NCI-H524 treated with DMSO at 0.1 percent for 48 hours (cell line): ENCODE measurements around the gene CDKN2AIPNL.
"Not testable (repeated sequence)": the region's sequence is repeated elsewhere in the genome, so short reads cannot be mapped to it uniquely, and the experiment has no call there.

Source experiments
- DNase-seq: peaks from one replicate; lab custom pipeline; 2025; lab: John Stamatoyannopoulos, UW

CDKN2AIPNL gene

DNA sequence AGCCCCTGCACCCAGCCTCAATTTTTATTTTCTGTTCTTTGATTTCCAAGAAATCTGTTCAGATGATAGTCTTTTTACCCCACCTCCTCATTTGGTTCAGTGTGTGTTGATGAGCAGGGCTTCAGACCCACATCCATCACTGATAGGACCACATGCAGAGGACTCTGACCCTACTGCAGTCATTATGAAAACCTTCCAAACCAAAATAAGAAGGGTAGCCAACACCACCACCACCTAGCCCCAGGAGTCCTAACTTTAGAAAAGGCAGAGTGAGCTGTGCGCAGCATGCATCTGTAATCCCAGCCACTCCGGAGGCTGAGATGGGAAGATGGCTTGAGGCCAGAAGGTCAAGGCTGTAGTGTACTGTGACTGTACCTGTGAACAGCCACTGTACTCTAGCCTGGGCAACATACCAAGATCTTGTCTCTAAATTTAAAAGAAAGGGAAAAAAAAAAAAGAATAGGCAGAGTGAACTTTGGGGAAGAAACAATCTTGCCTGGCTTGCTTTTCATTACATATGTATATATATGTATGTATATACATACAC lies 13.0 kb downstream of the CDKN2AIPNL start:
- no peak for DNase-seq

DNA sequence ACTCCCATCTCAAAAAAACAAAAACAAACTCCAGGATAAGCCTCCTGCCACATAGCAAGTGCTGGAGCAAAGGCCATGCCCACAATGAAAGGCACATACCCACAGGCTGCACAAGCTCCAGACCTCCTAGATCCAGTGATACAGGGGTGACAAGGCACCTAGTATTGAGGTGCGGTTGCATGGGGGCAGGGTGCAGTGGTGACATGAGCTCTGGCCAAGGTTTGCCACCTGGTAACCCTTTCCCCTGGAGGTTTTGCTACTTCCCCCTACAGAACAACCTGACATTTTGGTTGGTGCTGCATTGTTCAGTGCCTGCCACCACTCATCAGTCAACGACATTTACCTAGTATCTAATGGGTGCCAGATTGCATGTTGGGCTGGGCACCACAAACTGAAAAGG lies 14.5 kb downstream of the CDKN2AIPNL start:
- DNase-seq: no peak

DNA sequence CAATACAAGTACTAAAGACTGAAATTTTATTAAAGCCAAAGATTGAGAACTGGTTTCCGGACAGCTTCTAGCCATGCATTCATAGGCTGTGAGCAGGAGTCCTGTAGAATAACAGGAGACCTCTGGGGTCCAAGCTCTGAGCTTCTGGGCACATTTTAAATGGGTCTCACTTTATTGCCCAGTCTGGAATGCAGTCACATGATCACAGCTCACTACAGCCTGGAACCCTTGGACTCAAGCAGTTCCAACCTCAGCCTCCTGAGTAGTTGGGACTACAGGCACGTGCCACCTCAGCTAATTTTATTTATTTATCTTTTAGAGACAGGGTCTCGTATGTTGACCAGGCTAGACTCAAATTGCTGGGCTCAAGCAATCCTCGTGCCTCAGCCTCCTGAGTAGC lies 15.4 kb downstream of the CDKN2AIPNL start:
- DNase-seq: no peak

DNA sequence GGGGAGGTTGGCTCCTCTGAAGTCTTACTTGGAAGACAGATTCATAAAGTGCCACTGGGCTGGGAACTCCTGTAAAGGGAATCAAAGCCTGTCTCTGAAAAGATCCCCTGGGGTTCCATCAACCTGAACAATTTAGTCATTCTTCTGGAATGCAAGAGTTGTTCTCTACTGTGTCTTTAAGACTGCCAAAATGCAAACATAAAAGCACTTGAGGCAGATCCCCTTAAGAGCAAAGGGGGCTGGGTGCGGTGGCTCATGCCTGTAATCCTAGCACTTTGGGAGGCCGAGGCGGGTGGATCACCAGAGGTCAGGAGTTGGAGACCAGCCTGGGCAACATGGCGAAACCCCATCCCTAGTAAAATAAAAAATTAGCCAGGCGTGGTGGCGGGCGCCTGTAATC lies 16.7 kb downstream of the CDKN2AIPNL start:
- no peak for DNase-seq

DNA sequence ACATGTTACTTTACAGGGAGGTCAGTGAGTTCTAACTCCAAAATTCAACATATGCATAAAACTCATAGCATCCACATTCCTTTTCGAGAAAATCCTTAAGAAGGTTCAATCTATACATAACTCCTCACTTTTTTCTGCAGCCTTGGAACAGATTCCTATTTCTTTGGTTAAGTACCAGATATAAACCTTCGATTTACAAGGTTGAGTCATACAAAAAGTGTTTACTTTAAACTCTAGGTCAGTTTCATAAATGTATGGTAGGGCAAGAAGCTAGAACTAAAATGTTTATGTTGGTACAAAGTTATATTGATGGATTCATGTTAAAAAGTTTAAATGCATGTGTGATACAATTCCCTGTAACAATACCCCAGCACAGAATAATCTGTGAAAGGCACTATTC lies 19.4 kb downstream of the CDKN2AIPNL start:
- DNase-seq: no peak

DNA sequence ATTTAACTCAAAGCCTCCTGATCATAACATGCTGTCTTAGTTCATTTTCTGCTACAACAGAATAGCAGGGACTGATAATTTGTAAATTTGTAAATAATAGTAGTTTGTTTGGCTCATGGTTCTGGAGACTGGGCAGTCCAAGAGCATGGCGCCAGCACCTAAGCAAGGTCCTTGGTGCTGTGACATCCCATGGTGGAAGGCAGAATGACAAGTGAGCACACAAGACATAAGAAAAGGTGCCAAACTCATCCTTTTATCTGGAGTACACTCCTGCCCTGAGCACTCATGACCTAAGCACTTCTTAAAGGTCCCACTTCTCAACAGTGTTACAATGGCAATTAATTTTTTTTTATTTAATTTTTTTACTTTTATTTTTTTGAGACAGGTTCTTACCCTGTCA lies 24.2 kb downstream of the CDKN2AIPNL start:
- DNase-seq: no peak

DNA sequence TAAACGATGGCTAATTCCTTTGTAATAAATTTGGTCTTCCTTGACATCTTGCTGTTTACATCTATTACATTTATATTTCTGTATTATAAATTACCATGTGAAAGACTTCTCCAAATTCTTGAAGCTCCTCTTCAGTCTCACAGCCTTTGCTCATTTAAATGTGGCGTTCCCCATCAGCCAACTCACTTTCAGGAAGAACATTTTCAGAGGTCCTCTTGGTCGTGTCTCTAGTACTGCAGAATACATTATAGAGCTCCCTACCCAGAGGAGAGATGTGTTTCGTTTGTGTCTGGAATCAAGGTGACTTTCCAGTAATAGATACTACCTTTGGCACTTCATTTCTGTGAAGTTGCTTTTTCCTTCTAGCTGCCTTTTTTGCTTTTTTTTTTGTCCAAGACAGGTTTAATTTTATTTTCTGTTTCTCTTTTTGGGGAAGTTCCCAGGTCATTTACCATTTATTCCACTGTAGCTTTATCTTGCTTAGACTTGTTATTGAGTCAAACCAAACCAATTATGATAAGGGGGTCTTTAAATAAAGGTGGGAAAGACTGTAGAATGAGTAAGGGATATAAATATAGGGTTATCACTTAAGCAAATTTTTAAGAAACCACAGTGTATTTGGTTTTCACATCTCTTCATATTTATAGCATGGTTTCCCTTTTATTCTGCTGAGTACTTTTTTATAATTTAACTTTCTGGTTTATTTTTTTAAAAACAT lies 27.5 kb downstream of the CDKN2AIPNL start:
- no peak for DNase-seq

DNA sequence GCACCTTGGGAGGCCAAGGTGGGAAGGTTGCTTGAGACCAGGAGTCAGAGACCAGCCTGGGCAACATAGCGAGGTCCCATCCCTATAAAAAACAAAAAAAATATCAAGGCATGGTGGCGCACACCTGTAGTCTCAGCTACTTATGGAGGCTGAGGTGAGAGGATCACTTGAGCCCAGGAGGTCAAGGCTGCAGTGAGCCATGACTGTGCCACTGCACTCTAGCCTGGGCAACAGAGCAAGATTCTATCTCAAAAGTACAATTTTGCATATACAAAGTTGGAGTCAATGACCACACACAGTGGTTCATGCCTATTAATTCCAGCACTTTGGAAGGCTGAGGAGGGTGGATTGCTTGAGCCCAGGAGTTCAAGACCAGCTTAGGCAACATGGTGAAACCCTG lies 29.5 kb downstream of the CDKN2AIPNL start:
- DNase-seq: not testable (repeated sequence)

DNA sequence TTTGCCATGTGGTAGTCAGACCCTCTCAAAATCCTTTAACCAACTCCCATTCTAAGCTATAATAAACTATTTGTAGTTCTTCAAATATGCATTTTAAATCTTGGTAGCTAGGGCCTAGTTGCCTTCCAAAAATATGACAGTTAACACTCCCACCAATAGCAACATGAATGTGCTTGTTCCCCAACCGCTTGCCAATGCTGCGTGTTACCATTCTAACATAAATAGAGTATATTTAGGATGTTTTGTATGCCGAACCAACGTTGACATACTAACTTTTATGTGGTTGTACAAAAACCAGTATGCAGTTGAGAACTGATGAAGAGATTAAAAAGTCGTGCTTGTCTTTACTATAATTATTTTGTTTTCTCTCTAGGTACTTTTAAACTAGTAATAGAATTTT lies 31.3 kb downstream of the CDKN2AIPNL start:
- DNase-seq: no peak

DNA sequence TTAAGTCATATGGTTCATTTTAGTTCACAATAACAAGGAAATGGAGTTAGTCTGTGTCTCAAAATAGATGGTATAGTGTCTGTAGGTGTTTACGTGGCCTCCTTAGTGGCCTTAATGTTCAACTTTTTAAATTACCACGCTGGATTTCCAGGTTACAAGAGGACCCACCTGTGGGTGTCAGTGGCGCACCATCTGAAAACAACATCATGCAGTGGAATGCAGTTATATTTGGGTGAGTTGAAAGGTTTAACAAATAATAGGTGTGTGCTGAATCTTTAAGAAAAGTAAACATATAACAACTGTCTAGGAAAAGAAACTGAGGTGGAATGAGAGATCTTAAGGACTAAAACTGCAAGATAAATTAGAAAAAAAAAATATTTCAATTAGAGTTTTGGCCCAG lies 37.4 kb downstream of the CDKN2AIPNL start:
- no peak for DNase-seq

DNA sequence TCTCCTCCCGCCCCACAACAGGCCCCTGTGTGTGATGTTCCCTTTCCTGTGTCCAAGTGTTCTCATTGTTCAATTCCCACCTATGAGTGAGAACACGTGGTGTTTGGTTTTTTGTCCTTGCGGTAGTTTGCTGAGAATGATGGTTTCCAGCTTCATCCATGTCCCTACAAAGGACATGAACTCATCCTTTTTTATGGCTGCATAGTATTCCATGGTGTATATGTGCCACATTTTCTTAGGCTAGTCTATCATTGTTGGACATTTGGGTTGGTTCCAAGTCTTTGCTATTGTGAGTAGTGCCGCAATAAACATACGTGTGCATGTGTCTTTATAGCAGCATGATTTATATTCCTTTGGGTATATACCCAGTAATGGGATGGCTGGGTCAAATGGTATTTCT lies 38.0 kb downstream of the CDKN2AIPNL start:
- not testable (repeated sequence) for DNase-seq

DNA sequence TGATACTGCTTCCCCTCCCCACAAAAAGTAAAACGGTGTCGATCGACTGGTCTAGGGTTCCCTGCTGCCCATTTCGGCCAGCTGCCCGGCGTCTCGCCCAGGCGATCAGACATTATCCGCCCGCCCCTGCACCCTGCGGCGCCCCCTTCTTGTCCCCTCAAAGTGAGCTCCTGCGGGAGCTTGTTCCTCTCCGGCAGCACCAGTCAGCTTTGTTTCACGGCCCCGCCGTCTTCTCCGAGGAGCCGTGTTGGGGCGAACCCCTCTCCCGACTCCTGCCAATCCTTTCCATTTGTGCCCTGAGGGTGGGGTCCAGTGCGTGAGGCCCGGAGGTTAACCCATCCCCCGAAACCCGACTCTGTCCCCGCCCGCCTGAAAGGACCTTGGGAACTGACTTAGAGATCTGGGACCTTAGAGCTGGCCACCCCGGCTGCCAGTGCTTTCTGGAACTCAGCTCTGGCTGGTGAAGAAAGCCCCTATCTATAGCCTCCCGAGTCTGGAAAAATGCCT lies 39.8 kb downstream of the CDKN2AIPNL start:
- no peak for DNase-seq

DNA sequence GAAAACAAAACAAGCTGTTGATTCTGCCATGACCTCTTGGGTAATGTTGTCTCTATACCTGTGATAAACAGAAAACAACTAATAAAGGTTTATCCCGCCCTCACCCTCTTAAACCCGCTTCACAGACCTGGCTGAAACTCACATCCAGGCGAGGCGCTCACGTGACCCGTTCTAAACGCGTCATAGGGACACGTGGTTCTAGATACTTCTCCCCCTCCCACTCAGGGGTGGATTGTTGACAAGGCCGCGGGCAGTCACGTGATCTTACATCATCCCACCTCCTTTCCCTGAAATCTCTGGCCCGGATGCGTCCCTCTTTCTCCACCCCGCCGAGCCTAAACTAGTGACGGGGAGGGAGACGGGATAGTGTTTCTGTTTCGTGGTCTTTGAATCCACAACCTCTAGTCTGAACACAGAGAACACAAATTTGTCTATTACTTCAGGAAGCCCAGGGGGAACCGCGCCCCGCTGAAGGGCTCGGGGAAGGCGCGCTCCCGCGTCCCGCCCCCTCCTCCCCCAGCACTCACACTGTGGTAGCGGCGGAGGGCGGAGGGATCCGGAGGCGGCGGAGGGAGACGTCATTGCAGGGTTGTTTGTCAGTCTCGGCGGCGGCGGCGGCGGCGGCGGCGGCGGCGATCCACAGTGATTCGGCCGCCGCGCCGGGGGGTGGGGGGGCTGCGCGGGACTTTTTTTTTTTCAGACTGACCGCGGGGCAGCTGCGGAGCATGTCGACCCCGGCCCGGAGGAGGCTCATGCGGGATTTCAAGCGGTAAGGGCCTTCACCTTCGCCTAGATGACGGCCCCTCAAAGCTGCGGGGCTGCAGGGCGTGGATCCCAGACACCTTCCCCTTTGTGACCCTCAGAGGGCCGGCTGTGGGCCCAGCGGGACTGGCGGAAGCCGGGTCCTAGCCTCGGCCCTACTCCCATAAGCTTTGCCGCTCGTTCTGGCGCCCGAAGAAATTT lies 40.5 kb downstream of the CDKN2AIPNL start, which contains the start of gene UBE2B:
TSS of gene UBE2B (plus strand) at position 699 of the 963 bp plus-strand sequence. CDS start at position 726, 27 bp downstream.
- DNase-seq: peak; percentile 88

DNA sequence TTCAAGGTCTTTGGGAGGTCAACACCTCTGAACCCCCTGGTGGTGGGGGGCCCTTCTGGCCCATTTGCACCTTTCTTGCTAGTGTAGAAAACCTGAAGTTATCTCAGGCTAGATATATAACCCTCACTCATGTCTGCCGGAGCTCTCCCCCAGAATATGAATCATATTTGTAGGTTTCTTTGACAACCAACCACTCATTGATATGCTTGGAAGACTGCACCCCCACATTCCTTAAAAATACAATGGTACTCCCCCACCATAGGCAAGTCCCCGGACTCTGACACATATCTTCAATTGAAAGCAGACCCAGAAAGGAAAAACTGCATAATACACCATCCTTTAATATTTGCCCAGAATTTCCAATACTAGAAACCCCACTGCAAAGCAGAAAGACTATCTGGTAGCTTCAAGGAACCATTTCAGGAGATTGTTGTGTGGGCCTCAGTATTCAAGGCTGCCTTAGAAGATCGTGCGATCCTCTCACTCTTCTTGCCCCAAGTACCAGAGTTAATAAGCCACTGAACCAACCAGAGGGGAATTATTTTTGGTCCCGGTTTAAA lies 41.3 kb downstream of the CDKN2AIPNL start:
- DNase-seq: no peak

DNA sequence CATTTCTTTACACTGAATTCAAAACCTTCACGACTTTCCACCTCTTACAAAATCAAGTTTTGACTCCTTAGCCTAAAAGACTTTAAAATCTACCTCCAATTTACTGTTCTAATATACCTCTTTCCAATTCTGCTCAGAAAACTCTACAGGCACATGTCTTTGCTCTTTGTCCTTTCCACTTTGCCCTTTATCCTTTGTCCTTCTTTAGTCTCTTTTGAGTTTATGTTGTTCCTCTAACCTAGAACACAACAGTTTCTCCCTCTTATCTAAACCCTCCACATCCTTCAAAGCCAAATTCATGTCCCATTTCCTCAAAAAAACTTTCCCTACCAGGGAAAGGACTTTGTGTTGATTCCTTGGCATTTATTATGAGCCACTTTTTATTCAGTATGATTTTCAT lies 46.1 kb downstream of the CDKN2AIPNL start:
- DNase-seq: no peak

DNA sequence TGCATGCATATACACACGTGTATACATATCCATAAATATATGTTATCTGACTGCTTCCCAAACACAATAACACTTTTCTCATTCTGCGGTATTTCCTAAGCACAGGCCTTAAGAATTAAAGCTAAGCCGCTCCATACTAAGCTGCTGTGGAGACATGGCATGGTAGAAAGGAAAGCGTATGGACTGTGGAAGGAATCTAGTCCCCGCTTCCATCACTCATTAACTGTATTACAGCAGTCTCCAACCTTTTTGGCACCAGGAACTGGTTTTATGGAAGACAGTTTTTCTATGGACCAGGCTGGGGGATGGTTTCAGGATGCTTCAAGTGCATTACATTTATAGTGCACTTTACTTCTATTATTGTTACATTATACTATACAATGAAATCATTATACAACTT lies 56.0 kb downstream of the CDKN2AIPNL start:
- no peak for DNase-seq
